Endothelial cell of umbilical vein (primary cell): ENCODE data around the gene NFIA. TPM values are rescaled to one million over a fixed set of nuclear protein-coding genes. Genes with fewer than 3 reads are reported as not detected.

Experiments used
- BruUV-seq: library from RNA; stranded (reverse); fragments of 400-500 nt; replicated peaks from 2 replicates; lab custom pipeline; 2021; lab: Mats Ljungman, UMichigan
- CTCF ChIA-PET: fragments of 300-600, 350-600 bp; sonication (Branson Sonifier 250); formaldehyde crosslinking; loops from one replicate; lab custom pipeline; 2021; ENCODE audit warnings: antibody characterized with exemption, inconsistent platforms; lab: Charles Lee
- POLR2A ChIA-PET: fragments of 300-600, 350-600 bp; sonication (Branson Sonifier 250); formaldehyde crosslinking; loops from one replicate; lab custom pipeline; 2021; ENCODE audit warnings: antibody characterized with exemption, inconsistent platforms; lab: Charles Lee
- DNase-seq: peaks from one replicate; pipeline ENCODE4 v3.0.0-alpha.2; 2011; ENCODE audit warnings: low read depth, low spot score
- FAIRE-seq: peaks from 2 replicates; lab custom pipeline; 2011; peaks lifted over from hg19 to GRCh38; lab: Jason Lieb, UNC
- H2AFZ ChIP-seq: 2 replicates; pipeline ENCODE4 v1.6.0; 2012; ENCODE audit warnings: low read depth, low read length, control low read depth, inconsistent platforms
- H3K27ac ChIP-seq: 2 replicates; pipeline ENCODE4 v1.5.1; 2011; ENCODE audit warnings: low read depth, mild to moderate bottlenecking, control low read depth, low read length, moderate library complexity; ENCODE audit not compliant: insufficient read depth
- H3K27me3 ChIP-seq, 2 experiments: 2 replicates each; pipeline versions ENCODE4 v1.6.0 to v1.6.1; 2011; ENCODE audit warnings: low read length in 2 of 2, mixed read lengths in 1 of 2; ENCODE audit not compliant: control insufficient read depth in 2 of 2, insufficient read depth in 2 of 2
- H3K36me3 ChIP-seq, 2 experiments: 2 replicates in 1 of 2; 3 replicates in 1 of 2; pipeline ENCODE4 v1.5.1; 2011; ENCODE audit warnings: low read length in 2 of 2, mild to moderate bottlenecking in 1 of 2, moderate library complexity in 1 of 2; ENCODE audit not compliant: control insufficient read depth in 2 of 2, insufficient read depth in 2 of 2; ENCODE audit errors: extremely low read depth in 1 of 2
- H3K4me1 ChIP-seq: 3 replicates; pipeline ENCODE4 v1.5.1; 2011; ENCODE audit warnings: mild to moderate bottlenecking, low read length; ENCODE audit not compliant: control insufficient read depth, insufficient read depth; ENCODE audit errors: extremely low read depth
- H3K4me2 ChIP-seq: 2 replicates; pipeline ENCODE4 v1.6.1; 2011; ENCODE audit warnings: low read length, control low read depth, mixed read lengths; ENCODE audit not compliant: insufficient read depth
- H3K4me3 ChIP-seq, 3 experiments: fragments of 200-600 bp in 1 of 3; sonication (generic), shearing (Covaris generic) in 1 of 3; replicated peaks in 1 of 3; 2 replicates each; pipeline ENCODE4 v1.5.1; 2011 to 2016; ENCODE audit warnings: control low read depth in 3 of 3, low read length in 3 of 3, mild to moderate bottlenecking in 2 of 3, inconsistent platforms in 1 of 3, low read depth in 1 of 3, moderate library complexity in 1 of 3; ENCODE audit not compliant: insufficient read depth in 1 of 3
- H3K79me2 ChIP-seq: 2 replicates; pipeline ENCODE4 v1.6.0; 2012; ENCODE audit warnings: low read length, inconsistent platforms; ENCODE audit not compliant: control insufficient read depth, insufficient read depth
- H3K9ac ChIP-seq: replicated peaks from 2 replicates; pipeline ENCODE3; 2011; ENCODE audit warnings: low read length, control low read depth; ENCODE audit not compliant: insufficient read depth; ENCODE audit errors: extremely low read depth
- H3K9me1 ChIP-seq: replicated peaks from 3 replicates; pipeline ENCODE4 v1.6.0; 2011; ENCODE audit warnings: mild to moderate bottlenecking, low read length; ENCODE audit not compliant: control insufficient read depth, insufficient read depth; ENCODE audit errors: extremely low read depth
- H3K9me3 ChIP-seq: replicated peaks from 2 replicates; pipeline ENCODE4 v1.5.1; 2012; ENCODE audit warnings: low read length, inconsistent platforms; ENCODE audit not compliant: control insufficient read depth, insufficient read depth
- H4K20me1 ChIP-seq: replicated peaks from 2 replicates; pipeline ENCODE3; 2011; ENCODE audit warnings: mild to moderate bottlenecking, low read length; ENCODE audit not compliant: control insufficient read depth, insufficient read depth; ENCODE audit errors: extremely low read depth
- CTCF ChIP-seq, 2 donors: IDR thresholded peaks; 1 replicate in 1 of 2; 2 replicates in 1 of 2; pipeline ENCODE4 v1.5.1; 2011; ENCODE audit warnings: low read length in 2 of 2, mild to moderate bottlenecking in 2 of 2, moderate library complexity in 2 of 2, control low read depth in 1 of 2, inconsistent platforms in 1 of 2, low read depth in 1 of 2; ENCODE audit not compliant: insufficient read depth in 1 of 2; ENCODE audit errors: extremely low read depth in 1 of 2
- EZH2 ChIP-seq: IDR thresholded peaks from 2 replicates; pipeline ENCODE4 v1.6.1; 2012; ENCODE audit warnings: borderline replicate concordance, low read depth, mild to moderate bottlenecking, moderate library complexity, low read length, inconsistent platforms; ENCODE audit not compliant: severe bottlenecking
- FOS ChIP-seq: IDR thresholded peaks from 2 replicates; pipeline ENCODE4 v1.6.1; 2011; ENCODE audit warnings: mild to moderate bottlenecking, low read length, moderate library complexity, borderline replicate concordance; ENCODE audit not compliant: insufficient read depth
- GATA2 ChIP-seq: IDR thresholded peaks from 2 replicates; pipeline ENCODE4 v1.7.0; 2011; ENCODE audit warnings: low read depth, mild to moderate bottlenecking, moderate library complexity, mixed read lengths, low read length; ENCODE audit not compliant: insufficient read length, insufficient read depth
- JUN ChIP-seq: IDR thresholded peaks from 2 replicates; pipeline ENCODE4 v1.6.1; 2011; ENCODE audit warnings: borderline replicate concordance, low read depth; ENCODE audit not compliant: insufficient read length, insufficient read depth
- MAX ChIP-seq: IDR thresholded peaks from 2 replicates; pipeline ENCODE4 v1.6.1; 2011; ENCODE audit not compliant: insufficient read depth, insufficient read length
- MYC ChIP-seq: IDR thresholded peaks from one replicate; pipeline ENCODE4 v1.6.1; 2011; ENCODE audit warnings: mild to moderate bottlenecking, low read depth, low read length
- POLR2A ChIP-seq: IDR thresholded peaks from 2 replicates; pipeline ENCODE4 v1.6.1; 2012; ENCODE audit warnings: low read depth, mild to moderate bottlenecking, control low read depth, low read length
- POLR2AphosphoS5 ChIP-seq: IDR thresholded peaks from 2 replicates; pipeline ENCODE4 v1.6.1; 2012; ENCODE audit warnings: low read depth, mild to moderate bottlenecking, control low read depth, low read length, moderate library complexity; ENCODE audit not compliant: insufficient read depth
- dilution Hi-C: fragments of 300-500 bp; cut with MboI; formaldehyde crosslinking; loops from one replicate; pipeline ENCODE4 v1.15.0; 2019; ENCODE audit warnings: low sequenced_read_pairs; ENCODE audit not compliant: extremely low pct_ligation_motif_present
- intact Hi-C: fragments of 100-400 bp; cut with micrococcal nuclease; formaldehyde crosslinking; loops from one replicate; pipeline ENCODE4 v1.10.0; 2022
- polyA plus RNA-seq, 4 experiments: library from polyadenylated mRNA; depleted of rRNA in 3 of 4; stranded (reverse) in 3 of 4; unstranded in 1 of 4; fragments of >200 nt; gene quantifications; 2 replicates each; pipeline versions ENCODE4 v1.2.1 to v1.2.3, GENCODE V29; 2011 to 2012; ENCODE audit warnings: missing spikeins in 1 of 4
- total RNA-seq: library from RNA; stranded (reverse); gene quantifications from 2 replicates; pipeline ENCODE4 v1.2.3, GENCODE V29; 2021

Gene NFIA
- total and polyA plus RNA-seq, 2 donors (not counting 3 experiments of a cell fraction or from before 2014, with no cell fraction given), result 25.5 to 47.0 TPM

GRCh38 chr1:61477301-61477700, 394.9 kb downstream of the NFIA start:
- ChIA-PET CTCF (no interaction called here), POLR2A (no interaction called here)
- no peak for TF ChIP-seq MYC
- no peak for TF ChIP-seq POLR2AphosphoS5
- no peak for TF ChIP-seq FOS
- TF ChIP-seq GATA2, result no peak
- TF ChIP-seq EZH2, result no peak
- TF ChIP-seq CTCF (IDR thresholded peaks at IDR 0.05; ENCODE audit: extremely low read depth in 1 of 2, insufficient read depth in 1 of 2, low read depth in 1 of 2, low read length in 2 of 2), result no peak
- TF ChIP-seq JUN, result no peak
- TF ChIP-seq MAX, result no peak
- TF ChIP-seq POLR2A, result no peak
- no peaks in the 10 kb centered on the region for H3K79me2 ChIP-seq
- DNase-seq, result no peak
- no peaks in the 10 kb centered on the region for H3K9me1 ChIP-seq
- H3K4me1 ChIP-seq, result no peaks in the 10 kb centered on the region
- dilution Hi-C loops, result no loop called here
- H4K20me1 ChIP-seq, result no peaks in the 10 kb centered on the region
- H3K4me3 ChIP-seq, result no peak overlapping the region
- H2AFZ ChIP-seq, result no peak overlapping the region
- H3K9me3 ChIP-seq, result no peaks in the 10 kb centered on the region
- H3K4me2 ChIP-seq, result no peak overlapping the region
- no peak overlapping the region for H3K9ac ChIP-seq
- no peaks in the 10 kb centered on the region for H3K36me3 ChIP-seq
- peaks cover 6 to 7% of the 10 kb centered on the region in 2 experiments for H3K27me3 ChIP-seq
- intact Hi-C loops, result no loop called here
- H3K27ac ChIP-seq, result no peak overlapping the region
- no TSS peak for BruUV-seq
- FAIRE-seq, result no peak
